GM21526 (cell line): ENCODE data around the gene AR.

Experiments
- ATAC-seq: cut with Tn5 transposase; IDR thresholded peaks from one replicate; pipeline ENCODE4 v1.9.1; 2021; ENCODE audit warnings: moderate library complexity; ENCODE audit not compliant: unreplicated experiment, low FRiP score

Gene AR

DNA sequence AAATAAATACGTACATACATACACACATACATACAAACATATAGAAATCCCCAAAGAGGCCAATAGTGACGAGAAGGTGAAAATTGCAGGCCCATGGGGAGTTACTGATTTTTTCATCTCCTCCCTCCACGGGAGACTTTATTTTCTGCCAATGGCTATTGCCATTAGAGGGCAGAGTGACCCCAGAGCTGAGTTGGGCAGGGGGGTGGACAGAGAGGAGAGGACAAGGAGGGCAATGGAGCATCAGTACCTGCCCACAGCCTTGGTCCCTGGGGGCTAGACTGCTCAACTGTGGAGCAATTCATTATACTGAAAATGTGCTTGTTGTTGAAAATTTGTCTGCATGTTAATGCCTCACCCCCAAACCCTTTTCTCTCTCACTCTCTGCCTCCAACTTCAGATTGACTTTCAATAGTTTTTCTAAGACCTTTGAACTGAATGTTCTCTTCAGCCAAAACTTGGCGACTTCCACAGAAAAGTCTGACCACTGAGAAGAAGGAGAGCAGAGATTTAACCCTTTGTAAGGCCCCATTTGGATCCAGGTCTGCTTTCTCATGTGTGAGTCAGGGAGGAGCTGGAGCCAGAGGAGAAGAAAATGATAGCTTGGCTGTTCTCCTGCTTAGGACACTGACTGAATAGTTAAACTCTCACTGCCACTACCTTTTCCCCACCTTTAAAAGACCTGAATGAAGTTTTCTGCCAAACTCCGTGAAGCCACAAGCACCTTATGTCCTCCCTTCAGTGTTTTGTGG, 180.7 kb downstream of the AR start:
- no peak for ATAC-seq

DNA sequence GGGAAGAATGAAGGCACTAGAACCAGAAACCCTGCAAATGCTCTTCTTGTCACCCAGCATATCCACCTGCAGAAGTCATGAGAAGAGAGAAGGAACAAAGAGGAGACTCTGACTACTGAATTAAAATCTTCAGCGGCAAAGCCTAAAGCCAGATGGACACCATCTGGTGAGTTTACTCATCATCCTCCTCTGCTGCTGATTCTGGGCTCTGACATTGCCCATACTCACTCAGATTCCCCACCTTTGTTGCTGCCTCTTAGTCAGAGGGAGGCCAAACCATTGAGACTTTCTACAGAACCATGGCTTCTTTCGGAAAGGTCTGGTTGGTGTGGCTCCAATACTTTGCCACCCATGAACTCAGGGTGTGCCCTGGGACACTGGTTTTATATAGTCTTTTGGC, 181.7 kb downstream of the AR start:
- no peak for ATAC-seq

DNA sequence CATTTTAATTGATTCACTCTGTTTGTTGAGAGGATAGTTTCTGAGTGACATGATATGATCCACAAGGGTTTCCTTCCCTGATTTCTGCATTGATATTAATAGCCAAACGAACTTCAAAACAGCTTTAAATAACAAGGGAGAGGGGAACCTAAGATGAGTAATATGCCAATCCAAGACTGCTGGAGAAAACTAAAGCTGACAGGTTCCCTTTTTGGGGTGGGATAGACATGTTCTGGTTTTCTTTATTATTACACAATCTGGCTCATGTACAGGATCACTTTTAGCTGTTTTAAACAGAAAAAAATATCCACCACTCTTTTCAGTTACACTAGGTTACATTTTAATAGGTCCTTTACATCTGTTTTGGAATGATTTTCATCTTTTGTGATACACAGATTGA, 182.2 kb downstream of the AR start:
- no peak for ATAC-seq

DNA sequence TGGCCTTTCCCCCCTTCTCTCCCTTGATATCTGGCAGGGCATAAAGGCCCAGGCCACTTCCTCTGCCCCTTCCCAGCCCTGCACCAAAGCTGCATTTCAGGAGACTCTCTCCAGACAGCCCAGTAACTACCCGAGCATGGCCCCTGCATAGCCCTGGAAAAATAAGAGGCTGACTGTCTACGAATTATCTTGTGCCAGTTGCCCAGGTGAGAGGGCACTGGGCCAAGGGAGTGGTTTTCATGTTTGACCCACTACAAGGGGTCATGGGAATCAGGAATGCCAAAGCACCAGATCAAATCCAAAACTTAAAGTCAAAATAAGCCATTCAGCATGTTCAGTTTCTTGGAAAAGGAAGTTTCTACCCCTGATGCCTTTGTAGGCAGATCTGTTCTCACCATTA, 183.8 kb downstream of the AR start:
- no peak for ATAC-seq

DNA sequence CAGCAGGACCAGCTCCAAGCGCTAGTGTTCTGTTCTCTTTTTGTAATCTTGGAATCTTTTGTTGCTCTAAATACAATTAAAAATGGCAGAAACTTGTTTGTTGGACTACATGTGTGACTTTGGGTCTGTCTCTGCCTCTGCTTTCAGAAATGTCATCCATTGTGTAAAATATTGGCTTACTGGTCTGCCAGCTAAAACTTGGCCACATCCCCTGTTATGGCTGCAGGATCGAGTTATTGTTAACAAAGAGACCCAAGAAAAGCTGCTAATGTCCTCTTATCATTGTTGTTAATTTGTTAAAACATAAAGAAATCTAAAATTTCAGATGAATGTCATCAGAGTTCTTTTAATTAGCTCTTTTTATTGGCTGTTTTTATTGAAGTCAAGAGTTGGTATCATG, 186.5 kb downstream of the AR start:
- ATAC-seq, result no peak

DNA sequence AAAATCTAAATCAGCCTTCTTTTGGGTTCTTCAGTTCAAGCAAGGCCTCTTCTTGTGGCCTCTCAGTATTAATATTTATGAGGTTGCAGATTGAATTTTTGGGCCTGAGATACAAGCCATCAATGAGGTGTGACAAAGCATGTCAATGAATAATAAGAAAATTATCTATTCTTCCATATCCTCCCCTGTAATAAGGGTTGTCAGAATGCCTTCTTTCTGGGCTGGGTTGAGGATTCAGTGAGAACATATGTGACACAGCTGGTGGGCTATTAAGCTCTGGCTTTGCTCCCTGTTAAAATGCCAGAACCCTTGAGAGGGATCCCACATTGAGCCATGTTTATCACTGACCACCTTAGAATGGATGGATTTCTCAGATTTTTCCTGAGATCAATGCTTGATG, 187.2 kb downstream of the AR start:
- ATAC-seq, result no peak

DNA sequence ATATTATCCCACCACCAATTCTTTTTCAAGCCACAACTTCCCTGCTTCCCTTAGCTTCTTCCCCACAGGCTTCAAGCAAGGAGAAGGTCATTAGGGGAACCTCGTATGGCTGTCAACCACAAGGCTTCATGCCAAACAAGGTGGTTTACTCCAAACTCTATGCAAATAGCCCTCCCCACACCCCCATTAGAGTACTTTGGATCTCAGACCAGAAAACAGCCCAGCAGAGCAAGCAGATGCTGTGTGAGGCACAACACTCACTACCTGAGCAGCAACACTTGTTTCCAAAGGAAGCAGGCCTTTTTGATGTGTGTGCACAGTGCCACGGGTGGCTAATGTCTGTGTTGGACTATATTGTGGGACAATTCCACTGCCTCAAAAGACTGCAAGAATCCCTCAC, 189.0 kb downstream of the AR start:
- ATAC-seq, result no peak

DNA sequence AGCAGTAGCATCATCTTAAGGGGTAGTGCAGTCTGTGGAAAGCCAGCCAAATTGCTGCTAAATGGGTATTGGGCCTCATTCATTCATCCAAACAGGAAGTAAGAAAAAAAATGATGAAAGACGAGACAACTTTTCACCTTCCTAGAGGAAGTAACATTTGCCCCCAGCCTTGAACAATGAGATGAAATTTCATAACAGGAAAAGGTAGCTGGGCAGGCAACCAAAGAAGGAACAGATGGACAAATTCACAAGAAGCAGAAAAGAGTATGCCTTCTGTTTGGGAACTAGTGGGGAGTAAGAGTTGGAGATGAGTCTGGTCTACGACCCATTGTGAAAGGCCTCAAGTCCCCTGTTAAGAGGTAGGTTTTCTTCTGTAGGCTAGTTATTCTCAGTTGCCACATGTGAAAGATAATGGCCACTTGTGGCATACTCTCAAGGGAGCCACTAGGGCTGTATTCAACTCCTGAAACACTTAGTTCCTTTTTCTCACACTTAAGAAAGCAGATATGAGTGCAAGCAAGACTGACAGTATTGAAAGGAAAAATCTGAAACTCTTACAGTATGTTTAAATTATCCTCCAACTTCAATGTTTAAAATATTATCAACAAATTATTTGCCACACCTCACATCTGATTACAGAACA, 190.4 kb downstream of the AR start:
- no peak for ATAC-seq

DNA sequence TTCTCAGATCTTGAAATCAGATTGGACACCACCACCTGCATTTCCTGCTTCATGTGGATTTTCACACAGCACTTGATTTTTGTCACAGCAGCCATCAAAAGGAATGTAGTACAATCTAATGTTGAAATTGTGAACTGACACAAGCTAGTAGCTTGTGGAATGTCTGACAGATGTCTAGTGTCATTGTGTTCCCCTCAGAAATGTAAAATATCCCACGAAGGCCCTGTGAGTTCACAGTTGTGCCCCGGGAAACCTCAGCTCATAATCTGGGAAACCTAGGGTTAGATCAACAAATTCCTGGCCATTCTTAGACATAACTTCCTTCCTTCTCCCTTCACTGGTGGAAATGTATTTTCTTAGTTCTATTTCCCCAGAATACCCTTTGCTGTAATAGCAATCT, 205.7 kb downstream of the AR start:
- no peak for ATAC-seq

DNA sequence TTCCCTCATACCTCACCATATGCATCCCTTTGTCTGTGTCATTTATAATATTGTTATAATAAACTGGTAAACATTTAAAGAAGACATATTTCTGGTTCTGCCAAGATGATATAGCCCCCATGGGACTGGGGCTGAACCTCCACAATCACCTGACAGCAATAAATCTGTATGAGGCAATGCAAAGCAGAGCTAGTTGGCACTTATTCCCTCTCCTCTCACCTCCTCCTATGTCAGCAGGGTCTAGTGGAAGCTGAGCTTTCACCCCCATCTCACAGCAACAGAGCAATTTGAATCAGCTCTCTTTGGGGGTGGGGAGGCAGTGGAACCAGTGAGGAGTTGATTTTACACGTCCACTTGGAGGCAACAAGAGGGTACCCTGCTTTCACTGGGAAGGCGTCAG, 206.9 kb downstream of the AR start:
- no peak for ATAC-seq

DNA sequence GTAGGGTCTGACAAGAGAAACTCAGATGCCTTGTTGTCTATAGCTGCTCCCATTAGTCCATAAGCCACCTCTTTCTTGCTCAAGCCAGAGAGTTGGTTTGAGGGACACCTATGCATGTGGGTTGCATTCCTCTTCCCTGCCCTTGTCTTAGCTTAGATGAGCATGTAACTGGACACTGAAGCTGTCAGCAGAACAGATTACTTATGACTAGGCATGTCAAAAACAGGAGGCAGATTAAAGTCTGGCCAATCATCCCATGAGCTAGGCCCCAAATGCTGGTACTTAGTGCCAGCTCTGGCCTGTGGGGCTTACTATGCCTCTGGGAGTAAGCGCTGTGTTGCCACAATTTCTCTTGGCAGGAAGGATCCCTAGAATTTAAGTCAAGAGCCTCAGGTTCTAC, 215.2 kb downstream of the AR start:
- ATAC-seq, result no peak

DNA sequence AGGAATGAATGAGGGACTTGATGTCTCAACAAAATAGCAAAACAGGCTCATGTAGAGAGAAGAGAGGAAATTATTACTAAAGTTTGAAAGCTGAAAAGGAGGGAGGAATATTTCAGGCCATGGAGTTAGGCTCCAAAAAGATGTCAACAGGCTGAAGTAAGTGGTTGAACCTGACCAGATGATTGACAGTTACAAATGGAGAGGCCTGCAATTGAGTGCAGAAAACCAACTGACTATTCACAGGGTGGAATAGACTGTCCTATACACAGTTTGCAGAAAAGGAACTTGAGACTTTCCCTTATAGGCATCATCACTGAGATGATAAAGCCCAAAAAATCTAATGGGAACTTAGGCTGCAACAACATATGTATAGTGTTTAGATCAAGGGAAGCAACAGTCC, 233.3 kb downstream of the AR start:
- ATAC-seq, result no peak

DNA sequence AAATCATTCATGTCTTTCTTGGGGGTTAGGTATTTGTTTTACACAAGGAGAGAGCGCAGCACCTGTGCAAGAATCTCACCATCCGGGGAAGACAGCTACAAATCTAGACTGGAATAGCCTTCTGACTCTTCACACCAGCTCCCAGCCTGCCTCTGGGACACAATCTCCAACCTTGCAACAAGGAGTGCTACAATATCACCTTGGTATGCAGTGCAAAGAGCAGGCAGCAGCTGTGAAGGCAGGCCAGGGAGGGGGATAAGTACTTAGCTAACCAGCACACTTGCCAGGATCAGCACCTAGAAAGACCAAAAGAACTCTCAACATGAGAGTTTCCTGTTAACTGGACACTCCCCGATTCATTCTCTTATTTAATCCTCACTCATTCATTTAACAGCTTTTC, 235.3 kb downstream of the AR start:
- ATAC-seq, result no peak
